Astrocyte of the hippocampus (primary cell): ENCODE measurements around the gene ZC3H13.

Experiments
- DNase-seq: peaks from one replicate; pipeline ENCODE4 v3.0.0; 2011; ENCODE audit warnings: low read depth, low spot score

Gene ZC3H13

DNA sequence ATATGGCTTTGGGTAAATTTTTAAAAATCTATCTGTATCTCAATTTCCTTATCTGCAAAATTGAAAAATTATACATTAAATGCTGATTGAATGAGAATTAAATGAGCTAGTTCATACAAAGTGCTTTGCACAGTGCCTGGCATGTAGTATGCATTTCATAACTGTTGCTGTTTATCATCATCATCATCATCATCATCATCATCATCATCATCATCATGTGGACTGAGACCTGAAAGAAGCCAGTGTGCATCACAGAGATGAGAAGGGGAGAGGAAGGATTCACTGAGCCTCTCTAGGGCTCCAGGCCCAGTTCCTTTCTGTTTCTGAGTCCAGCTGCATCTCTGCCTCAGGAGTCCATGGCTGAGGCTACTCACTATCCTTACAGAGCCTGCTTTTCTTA lies 6.9 kb upstream of the ZC3H13 start:
- no peak for DNase-seq

- DNase-seq: no peak
Measured at GRCh38 chr13:46058268-46058667, 5.7 kb upstream of the ZC3H13 start.

DNA sequence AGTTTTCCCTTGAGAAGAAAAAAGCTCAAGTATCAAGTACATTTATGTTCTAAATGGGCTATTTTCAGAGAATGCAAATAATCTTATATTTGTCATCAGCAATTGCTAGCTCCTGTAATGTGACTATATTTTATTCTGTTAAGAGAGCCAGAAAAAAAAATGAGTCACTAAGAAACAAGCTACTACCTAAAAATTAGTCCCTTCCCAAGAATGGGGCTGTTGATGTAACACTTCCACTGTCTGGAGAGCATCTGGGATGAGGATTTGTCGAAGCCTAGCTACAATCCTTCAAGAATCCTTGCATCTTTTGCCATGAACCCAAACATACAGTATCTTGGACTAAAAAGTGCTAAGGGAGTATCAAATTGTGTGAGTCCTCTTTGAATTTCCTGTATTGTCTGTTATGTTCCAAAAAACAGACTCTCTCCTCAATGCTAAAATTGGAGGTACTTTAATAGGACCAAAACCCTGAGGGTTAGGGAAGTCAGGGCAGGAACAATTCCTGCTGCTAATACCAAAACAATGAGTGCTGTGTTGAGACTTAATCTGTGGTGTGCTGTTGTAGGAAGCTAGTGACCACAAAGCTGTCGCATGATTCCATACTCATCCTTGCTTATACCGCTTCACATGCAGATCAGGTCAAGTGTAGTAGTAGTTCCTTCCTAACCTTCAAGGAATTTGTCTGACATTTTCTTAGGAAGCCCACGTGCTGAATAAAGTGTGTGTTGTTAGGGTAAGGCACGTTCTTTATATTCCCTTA lies 4.9 kb upstream of the ZC3H13 start:
- DNase-seq: no peak

- no peak for DNase-seq
Measured at GRCh38 chr13:46053162-46054012, 841 bp upstream of the ZC3H13 start.

DNA sequence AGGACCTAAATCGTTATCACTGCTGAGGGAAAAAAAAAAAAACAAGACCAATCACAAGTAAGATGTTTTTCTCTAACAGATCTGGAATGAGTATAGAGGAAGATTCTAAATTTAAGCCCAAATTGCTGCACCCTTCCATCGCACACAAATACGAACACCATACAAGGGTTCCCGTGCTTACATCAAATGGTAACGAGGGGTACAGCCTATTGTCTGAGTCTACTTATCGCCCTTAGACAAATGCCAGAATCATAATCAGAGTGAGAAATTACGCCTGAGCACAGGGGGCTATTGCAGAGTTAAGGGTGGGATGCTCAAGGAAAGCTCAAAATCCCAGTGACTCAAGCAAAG lies 603 bp downstream of the ZC3H13 start:
- DNase-seq: no peak

DNA sequence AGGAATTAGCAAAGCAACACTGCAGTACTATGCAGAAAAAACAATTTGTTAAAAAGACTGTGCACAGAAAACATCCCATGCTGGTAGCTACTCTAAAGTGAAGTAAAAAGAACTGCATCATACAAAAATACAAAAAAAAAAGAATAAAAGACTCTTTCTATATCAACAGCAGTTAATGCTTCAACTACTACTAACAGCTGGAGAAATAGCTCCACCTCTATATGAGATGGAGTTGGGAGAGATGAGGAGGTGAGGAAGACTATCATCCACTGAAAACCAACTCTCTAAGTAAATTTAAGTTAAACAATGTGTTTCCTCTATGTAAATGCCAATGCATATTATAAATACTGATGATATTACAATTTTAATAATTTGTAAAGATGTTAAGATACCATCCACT lies 1.8 kb downstream of the ZC3H13 start:
- no peak for DNase-seq

GRCh38 chr13:46045424-46045823 lies 7.1 kb downstream of the ZC3H13 start:
- no peak for DNase-seq

GRCh38 chr13:46043647-46044046 lies 8.9 kb downstream of the ZC3H13 start:
- no peak for DNase-seq

DNA sequence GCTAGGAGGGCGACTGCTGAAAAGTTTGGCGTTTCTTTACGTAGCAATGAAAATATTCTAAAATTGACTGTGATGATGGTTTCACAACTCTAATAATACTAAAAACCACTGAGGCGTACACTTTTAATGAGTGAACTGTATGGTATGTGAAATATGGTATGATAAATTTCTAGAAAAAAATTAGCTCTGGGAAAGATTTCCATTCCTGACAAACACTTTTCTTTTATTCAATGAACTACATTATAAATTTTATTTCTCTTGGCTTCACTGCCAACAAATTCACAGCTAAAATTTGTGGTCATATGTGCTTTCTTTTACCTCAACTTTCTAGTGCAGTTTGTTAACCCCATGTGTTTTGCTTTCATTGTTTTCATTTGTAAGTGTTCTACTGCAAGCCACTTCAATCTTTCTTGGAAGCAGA lies 11.1 kb downstream of the ZC3H13 start:
- DNase-seq: peak; percentile 29

DNA sequence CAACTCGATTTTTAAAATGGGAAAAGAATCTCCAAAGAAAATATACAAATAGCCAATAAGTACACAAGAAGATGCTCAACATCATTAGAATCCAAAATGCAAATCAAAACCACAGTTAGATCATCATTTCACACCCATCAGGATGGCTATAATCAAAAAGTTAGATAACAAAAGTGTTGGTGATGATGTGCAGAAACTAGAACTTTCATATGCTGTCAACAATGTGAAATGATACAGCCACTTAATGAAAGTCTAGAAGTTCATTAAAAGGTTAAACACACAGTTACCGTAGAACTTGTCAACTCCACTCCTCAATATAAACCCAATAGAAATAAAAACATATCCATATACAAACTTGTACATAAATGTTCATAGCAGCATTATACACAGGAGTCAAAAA lies 11.8 kb downstream of the ZC3H13 start:
- no peak for DNase-seq

GRCh38 chr13:46039411-46040182 lies 12.9 kb downstream of the ZC3H13 start:
- DNase-seq: no peak

- no peak for DNase-seq
Measured at GRCh38 chr13:46038296-46038695, 14.2 kb downstream of the ZC3H13 start.

DNA sequence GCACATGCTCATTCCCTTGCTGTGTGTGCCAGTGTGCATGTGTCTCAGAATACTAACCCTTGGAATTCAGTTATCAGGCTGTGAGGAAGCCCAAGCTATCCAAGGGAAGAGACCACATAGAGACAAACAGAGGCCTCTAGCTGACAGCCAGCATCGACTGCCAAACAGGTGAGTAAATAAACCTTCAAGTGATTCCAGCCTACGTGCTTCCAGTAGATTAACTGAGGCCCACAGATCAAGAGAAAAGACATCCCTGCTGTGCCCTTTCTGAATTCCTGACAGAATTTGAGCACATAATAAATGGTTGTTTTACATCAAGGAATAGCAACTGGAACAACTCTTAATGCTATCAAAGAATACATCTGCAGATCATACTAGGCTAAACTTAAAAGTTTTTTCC lies 17.5 kb downstream of the ZC3H13 start:
- DNase-seq: no peak

- DNase-seq: no peak
Measured at GRCh38 chr13:46032341-46032740, 20.2 kb downstream of the ZC3H13 start.

GRCh38 chr13:46031581-46032263 lies 20.8 kb downstream of the ZC3H13 start:
- no peak for DNase-seq

GRCh38 chr13:46025157-46025556 lies 27.4 kb downstream of the ZC3H13 start:
- DNase-seq: no peak

DNA sequence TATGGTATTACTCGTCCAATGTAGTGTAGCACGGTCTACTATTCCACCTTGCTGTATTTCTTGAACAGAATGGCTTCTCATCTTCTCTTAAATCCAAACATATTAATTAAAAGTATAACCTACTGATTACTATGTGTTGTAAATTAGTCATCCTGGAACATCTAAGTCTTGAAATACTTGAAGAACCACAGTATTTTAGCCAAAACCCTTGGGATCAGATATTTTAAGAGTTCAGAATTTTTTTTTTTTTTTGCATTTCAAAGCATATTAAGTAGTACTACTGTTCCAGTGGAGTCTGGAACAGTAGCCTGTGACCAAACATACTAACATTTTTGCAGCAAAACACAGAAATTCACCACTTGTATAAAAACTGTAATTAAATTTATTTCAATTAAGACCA lies 30.1 kb downstream of the ZC3H13 start:
- DNase-seq: no peak

- DNase-seq: no peak
Measured at GRCh38 chr13:46016216-46016615, 36.3 kb downstream of the ZC3H13 start.

DNA sequence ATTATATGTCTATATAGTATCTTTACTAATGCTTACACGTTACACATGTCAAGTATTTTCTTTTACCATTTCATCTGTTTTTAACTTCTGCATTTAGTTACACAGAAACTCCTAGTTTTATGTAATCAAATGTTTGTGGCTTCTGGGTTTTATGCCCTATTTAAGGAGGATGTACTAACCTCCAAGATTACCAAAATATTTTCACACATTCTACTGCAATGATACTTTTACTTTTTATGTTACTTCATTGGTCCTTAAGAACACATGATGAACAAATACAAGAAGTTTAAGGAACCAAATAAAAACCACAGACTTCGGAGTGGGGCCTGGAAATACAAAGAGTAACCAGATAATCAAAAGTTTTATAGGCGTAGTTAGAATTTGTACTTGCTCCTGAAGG lies 37.2 kb downstream of the ZC3H13 start:
- DNase-seq: no peak

- no peak for DNase-seq
Measured at GRCh38 chr13:46012404-46012803, 40.1 kb downstream of the ZC3H13 start.

DNA sequence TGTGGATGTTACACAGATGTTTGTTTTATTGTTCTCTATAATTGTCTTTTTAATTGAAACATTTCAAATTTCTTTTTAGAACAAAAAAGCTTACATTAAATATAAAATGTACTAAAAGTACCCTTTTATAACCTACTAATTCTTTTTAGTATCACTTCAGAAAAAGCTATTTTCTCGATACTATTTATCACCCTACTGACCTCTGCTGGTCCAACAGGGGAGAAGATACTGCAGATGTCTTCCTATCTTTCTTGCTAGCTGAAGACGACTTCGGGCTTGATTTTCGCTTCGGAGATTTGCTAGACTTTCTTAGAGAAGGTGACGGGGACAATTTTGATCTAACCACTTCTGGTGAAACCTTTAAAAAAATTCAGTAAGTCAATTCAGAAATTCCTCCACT lies 42.4 kb downstream of the ZC3H13 start:
- peak; percentile 30 for DNase-seq

- DNase-seq: no peak
Measured at GRCh38 chr13:46008631-46009030, 43.9 kb downstream of the ZC3H13 start.
